Medulla oblongata (tissue), 1 donor: ENCODE measurements around the gene SLC13A3.

Experiments
- DNase-seq: peaks from one replicate; pipeline ENCODE4 v3.0.0-alpha.2; 2015; ENCODE audit errors: extremely low spot score

SLC13A3 gene

GRCh38 chr20:46605978-46606816 lies 45.1 kb downstream of the SLC13A3 start:
- DNase-seq: no peak

GRCh38 chr20:46605181-46605580 lies 46.1 kb downstream of the SLC13A3 start:
- no peak for DNase-seq

- DNase-seq: no peak
Measured at GRCh38 chr20:46604551-46605133, 46.6 kb downstream of the SLC13A3 start.

GRCh38 chr20:46602429-46602828 lies 48.8 kb downstream of the SLC13A3 start:
- no peak for DNase-seq

- no peak for DNase-seq
Measured at GRCh38 chr20:46601603-46602122, 49.6 kb downstream of the SLC13A3 start.

GRCh38 chr20:46600286-46600752 lies 50.9 kb downstream of the SLC13A3 start:
- no peak for DNase-seq

GRCh38 chr20:46599227-46599987 lies 51.9 kb downstream of the SLC13A3 start:
- no peak for DNase-seq

GRCh38 chr20:46595933-46596332 lies 55.3 kb downstream of the SLC13A3 start:
- no peak for DNase-seq

GRCh38 chr20:46594725-46595124 lies 56.5 kb downstream of the SLC13A3 start:
- no peak for DNase-seq

GRCh38 chr20:46592580-46593362 lies 58.5 kb downstream of the SLC13A3 start:
- DNase-seq: no peak

GRCh38 chr20:46590443-46590842 lies 60.8 kb downstream of the SLC13A3 start:
- DNase-seq: no peak

- no peak for DNase-seq
Measured at GRCh38 chr20:46588532-46589511, 62.4 kb downstream of the SLC13A3 start.

GRCh38 chr20:46587986-46588385 lies 63.3 kb downstream of the SLC13A3 start:
- DNase-seq: no peak

- no peak for DNase-seq
Measured at GRCh38 chr20:46586724-46587123, 64.5 kb downstream of the SLC13A3 start.

- no peak for DNase-seq
Measured at GRCh38 chr20:46584508-46584907, 66.8 kb downstream of the SLC13A3 start.

- DNase-seq: peak; percentile 69
Measured at GRCh38 chr20:46583411-46584214, 67.6 kb downstream of the SLC13A3 start.

GRCh38 chr20:46582648-46583047 lies 68.6 kb downstream of the SLC13A3 start:
- DNase-seq: no peak

GRCh38 chr20:46581391-46581790 lies 69.9 kb downstream of the SLC13A3 start:
- no peak for DNase-seq

GRCh38 chr20:46580613-46581205 lies 70.5 kb downstream of the SLC13A3 start:
- no peak for DNase-seq
